ENCODE results near the gene DCLK3.

DNA sequence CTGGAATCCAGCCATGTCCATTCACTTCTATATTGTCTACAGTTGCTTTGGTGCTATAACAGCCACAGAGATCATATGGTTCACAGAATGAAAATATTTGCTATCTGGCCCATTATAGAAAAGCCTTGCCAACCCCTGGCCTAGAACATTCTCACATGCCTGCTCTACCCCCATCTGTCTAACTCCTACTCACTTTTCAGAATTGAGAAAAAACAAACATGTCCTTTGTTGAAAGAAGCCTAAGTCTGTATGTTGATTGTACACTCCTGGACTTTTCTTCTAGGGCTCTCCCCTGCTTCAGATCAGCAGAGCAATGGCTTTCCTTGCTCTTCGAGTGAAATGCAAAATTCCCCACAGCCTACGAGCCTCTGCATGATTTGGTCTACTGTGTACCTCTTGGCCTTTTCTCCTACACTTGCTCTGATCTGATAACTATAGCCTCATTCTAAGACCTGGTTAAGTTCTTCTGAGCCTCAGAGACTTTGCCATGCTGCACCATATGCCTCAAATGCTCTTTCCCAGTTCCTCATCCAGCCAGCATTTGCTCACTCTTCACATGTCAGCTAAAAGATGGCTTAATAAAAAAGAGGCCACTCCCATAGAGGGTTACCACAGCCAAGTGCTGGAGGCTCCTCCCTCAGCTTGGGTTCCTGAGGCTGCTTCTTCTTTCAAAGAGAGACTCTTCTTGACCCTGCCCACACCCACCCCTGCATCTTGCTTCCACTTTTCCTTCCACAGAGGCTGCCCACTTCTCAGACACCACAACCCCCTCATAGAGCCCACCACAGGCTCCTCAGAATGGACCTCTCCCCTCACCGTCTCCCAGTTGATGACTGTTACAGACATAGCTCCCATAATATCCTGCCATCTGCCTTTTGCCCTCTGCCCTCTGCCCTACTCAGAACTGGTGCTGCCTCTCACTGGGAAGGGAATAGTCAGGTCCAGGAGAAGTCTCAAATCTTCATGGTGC is 22.9 kb upstream of the DCLK3 start:
- TF ChIP-seq, protein P1, sequence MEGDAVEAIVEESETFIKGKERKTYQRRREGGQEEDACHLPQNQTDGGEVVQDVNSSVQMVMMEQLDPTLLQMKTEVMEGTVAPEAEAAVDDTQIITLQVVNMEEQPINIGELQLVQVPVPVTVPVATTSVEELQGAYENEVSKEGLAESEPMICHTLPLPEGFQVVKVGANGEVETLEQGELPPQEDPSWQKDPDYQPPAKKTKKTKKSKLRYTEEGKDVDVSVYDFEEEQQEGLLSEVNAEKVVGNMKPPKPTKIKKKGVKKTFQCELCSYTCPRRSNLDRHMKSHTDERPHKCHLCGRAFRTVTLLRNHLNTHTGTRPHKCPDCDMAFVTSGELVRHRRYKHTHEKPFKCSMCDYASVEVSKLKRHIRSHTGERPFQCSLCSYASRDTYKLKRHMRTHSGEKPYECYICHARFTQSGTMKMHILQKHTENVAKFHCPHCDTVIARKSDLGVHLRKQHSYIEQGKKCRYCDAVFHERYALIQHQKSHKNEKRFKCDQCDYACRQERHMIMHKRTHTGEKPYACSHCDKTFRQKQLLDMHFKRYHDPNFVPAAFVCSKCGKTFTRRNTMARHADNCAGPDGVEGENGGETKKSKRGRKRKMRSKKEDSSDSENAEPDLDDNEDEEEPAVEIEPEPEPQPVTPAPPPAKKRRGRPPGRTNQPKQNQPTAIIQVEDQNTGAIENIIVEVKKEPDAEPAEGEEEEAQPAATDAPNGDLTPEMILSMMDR (conservative IDR thresholded peaks at IDR 0.05 in 1 of 2, IDR thresholded peaks at IDR 0.05 in 1 of 2; ENCODE audit: low read depth in 1 of 2, low read length in 2 of 2): no peak
- TF ChIP-seq EZH2 (IDR thresholded peaks at IDR 0.05; ENCODE audit: low read length, missing control alignments): no peak

Measured in fibroblast of lung (primary cell).